ENCODE results near the gene PRG2. TPM values are rescaled to one million over a fixed set of nuclear protein-coding genes. Genes with fewer than 3 reads are reported as not detected.

Gene PRG2
- polyA plus RNA-seq, 2 donors, result 0.45 to 0.60 TPM

DNA sequence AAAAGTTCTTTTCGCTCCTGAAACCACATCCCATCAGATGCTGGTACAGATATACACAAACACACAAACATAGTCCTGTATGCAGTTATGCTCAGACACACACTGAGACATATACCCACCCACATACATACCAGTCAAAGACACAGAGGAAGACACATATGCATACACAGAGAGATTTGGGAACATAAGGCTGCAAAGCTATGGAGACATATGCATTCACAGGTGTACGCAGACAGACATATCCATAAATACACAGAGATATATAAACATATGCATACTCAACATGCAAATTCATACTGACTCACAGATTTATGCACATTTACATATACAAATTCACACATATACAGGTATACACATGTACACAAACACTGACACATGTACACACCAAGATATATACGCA is 15.5 kb downstream of the PRG2 start:
- H3K9me3 ChIP-seq (ENCODE audit: control insufficient read depth in 2 of 2, insufficient read depth in 1 of 2, low read depth in 1 of 2, low read length in 1 of 2), result no peaks in the 10 kb centered on the region
- 94 to 96% methylated on average over 3 of the region's 3 CpGs for WGBS, 2 donors
- H3K36me3 ChIP-seq (ENCODE audit: control insufficient read depth in 2 of 2, insufficient read depth in 2 of 2, low read length in 1 of 2), result no peaks in the 10 kb centered on the region
- H3K4me3 ChIP-seq (ENCODE audit: low read depth in 1 of 2, low read length in 2 of 2), result no peak overlapping the region
- H3K27ac ChIP-seq (ENCODE audit: low read depth in 2 of 2, low read length in 1 of 2), result no peak overlapping the region
- H3K27me3 ChIP-seq (ENCODE audit: control insufficient read depth in 1 of 2, insufficient read depth in 2 of 2, low read length in 2 of 2), result no peaks in the 10 kb centered on the region
- H3K4me1 ChIP-seq (ENCODE audit: control insufficient read depth in 2 of 2, insufficient read depth in 2 of 2, low read length in 1 of 2), result no peaks in the 10 kb centered on the region

DNA sequence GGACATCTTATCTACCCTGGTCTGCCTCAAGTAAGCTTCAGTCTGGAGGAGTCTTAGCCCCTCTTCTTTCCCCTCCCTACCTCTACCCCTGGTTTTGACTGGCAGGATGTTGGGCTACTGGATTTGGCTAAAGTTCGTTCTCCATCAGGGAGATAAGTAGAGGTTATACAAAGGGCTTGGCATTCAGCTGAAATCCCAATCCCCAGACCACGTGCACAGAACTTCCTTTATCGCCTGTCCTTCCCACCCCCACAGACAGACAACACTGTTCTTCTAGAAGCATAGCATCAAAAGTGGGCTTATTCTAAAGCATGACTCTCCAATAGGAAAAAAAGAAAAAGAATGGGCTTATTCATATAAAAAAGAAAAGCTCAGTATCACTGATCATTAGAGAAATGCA is 17.3 kb downstream of the PRG2 start:
- 58 to 59% methylated on average over 3 of the region's 3 CpGs for WGBS, 2 donors

DNA sequence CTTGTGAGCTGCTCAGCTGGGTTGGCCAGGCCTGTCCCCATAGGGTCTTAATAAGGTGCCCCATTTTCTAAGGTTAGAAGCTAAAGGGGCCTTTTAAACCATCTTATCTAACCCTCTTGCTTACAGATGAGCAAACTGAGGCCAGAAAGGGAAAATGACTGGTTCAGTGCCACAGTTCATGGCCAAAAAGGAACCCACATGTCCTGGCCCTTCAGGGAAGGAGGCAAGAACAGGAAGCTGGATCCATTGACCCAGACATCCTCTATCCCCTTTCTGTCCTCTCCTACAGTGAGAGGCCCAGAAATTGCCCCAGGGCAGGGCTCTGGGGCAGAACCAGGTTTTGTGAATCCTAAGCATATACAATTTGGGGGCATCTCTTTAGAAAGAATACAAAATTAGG is 19.5 kb downstream of the PRG2 start:
- Histone ChIP-seq H3K4me3 (ENCODE audit: low read depth in 1 of 2, low read length in 2 of 2) (no peak overlapping the region), H3K27ac (ENCODE audit: low read depth in 2 of 2, low read length in 1 of 2) (no peak overlapping the region), H3K9me3 (ENCODE audit: control insufficient read depth in 2 of 2, insufficient read depth in 1 of 2, low read depth in 1 of 2, low read length in 1 of 2) (peaks cover 0 to 2% of the 10 kb centered on the region in 2 donors), H3K27me3 (ENCODE audit: control insufficient read depth in 1 of 2, insufficient read depth in 2 of 2, low read length in 2 of 2) (no peaks in the 10 kb centered on the region), H3K4me1 (ENCODE audit: control insufficient read depth in 2 of 2, insufficient read depth in 2 of 2, low read length in 1 of 2) (no peaks in the 10 kb centered on the region), H3K36me3 (ENCODE audit: control insufficient read depth in 2 of 2, insufficient read depth in 2 of 2, low read length in 1 of 2) (no peaks in the 10 kb centered on the region)

More for the DNA sequence above, 17.3 kb downstream of the PRG2 start:
- Histone ChIP-seq H3K4me3 (ENCODE audit: low read depth in 1 of 2, low read length in 2 of 2) (no peak overlapping the region), H3K4me1 (ENCODE audit: control insufficient read depth in 2 of 2, insufficient read depth in 2 of 2, low read length in 1 of 2) (no peaks in the 10 kb centered on the region), H3K27ac (ENCODE audit: low read depth in 2 of 2, low read length in 1 of 2) (no peak overlapping the region), H3K27me3 (ENCODE audit: control insufficient read depth in 1 of 2, insufficient read depth in 2 of 2, low read length in 2 of 2) (no peaks in the 10 kb centered on the region), H3K36me3 (ENCODE audit: control insufficient read depth in 2 of 2, insufficient read depth in 2 of 2, low read length in 1 of 2) (no peaks in the 10 kb centered on the region), H3K9me3 (ENCODE audit: control insufficient read depth in 2 of 2, insufficient read depth in 1 of 2, low read depth in 1 of 2, low read length in 1 of 2) (peaks cover 0 to 2% of the 10 kb centered on the region in 2 donors)

DNA sequence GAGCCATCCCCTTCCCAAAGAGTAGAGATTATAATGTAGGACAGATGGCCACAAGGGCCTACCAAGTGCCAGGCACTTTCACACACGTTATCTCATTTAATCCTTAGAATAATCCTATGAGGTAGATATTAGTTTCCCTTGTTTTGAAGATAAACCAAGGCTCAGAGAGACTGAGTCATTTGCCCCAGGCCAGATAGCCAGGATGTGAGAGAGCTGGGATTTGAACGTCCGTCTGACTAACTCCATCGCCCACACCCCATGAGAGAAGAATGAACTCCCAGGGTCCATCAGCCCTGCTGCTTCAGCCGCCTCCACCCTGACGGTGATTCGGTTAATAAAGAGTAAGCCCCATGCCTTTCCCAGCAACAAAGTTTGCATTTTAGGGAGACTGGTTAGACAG is 20.2 kb downstream of the PRG2 start:
- Histone ChIP-seq H3K4me3 (ENCODE audit: low read depth in 1 of 2, low read length in 2 of 2) (no peak overlapping the region), H3K9me3 (ENCODE audit: control insufficient read depth in 2 of 2, insufficient read depth in 1 of 2, low read depth in 1 of 2, low read length in 1 of 2) (peaks cover 0 to 2% of the 10 kb centered on the region in 2 donors), H3K27ac (ENCODE audit: low read depth in 2 of 2, low read length in 1 of 2) (no peak overlapping the region), H3K36me3 (ENCODE audit: control insufficient read depth in 2 of 2, insufficient read depth in 2 of 2, low read length in 1 of 2) (no peaks in the 10 kb centered on the region), H3K4me1 (ENCODE audit: control insufficient read depth in 2 of 2, insufficient read depth in 2 of 2, low read length in 1 of 2) (no peaks in the 10 kb centered on the region), H3K27me3 (ENCODE audit: control insufficient read depth in 1 of 2, insufficient read depth in 2 of 2, low read length in 2 of 2) (no peaks in the 10 kb centered on the region)
- 75 to 90% methylated on average over 7 of the region's 7 CpGs for WGBS, 2 donors

DNA sequence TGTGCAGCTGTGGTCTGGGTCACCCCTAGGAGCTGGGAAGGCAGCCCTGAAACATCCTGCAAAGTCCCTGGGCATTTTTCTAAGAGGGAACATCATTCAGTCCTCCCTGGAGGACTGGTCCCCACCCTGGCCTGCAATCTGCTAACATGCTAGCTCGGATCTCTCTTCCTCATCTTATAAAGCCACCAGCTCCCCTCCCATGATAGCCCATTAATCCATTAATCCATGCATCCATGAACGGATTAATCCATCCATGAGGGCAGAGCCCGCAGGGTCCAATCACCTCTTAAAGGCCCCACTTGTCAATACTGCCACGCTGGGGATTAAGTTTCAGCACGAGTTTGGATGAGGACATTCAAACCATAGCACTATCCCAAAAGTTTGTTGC is 21.6 kb downstream of the PRG2 start:
- Histone ChIP-seq H3K27me3 (ENCODE audit: control insufficient read depth in 1 of 2, insufficient read depth in 2 of 2, low read length in 2 of 2) (no peaks in the 10 kb centered on the region), H3K36me3 (ENCODE audit: control insufficient read depth in 2 of 2, insufficient read depth in 2 of 2, low read length in 1 of 2) (no peaks in the 10 kb centered on the region), H3K4me1 (ENCODE audit: control insufficient read depth in 2 of 2, insufficient read depth in 2 of 2, low read length in 1 of 2) (no peaks in the 10 kb centered on the region), H3K9me3 (ENCODE audit: control insufficient read depth in 2 of 2, insufficient read depth in 1 of 2, low read depth in 1 of 2, low read length in 1 of 2) (peaks cover 0 to 2% of the 10 kb centered on the region in 2 donors), H3K27ac (ENCODE audit: low read depth in 2 of 2, low read length in 1 of 2) (no peak overlapping the region), H3K4me3 (ENCODE audit: low read depth in 1 of 2, low read length in 2 of 2) (no peak overlapping the region)
- 51 to 61% methylated on average over 5 of the region's 5 CpGs for WGBS, 2 donors

DNA sequence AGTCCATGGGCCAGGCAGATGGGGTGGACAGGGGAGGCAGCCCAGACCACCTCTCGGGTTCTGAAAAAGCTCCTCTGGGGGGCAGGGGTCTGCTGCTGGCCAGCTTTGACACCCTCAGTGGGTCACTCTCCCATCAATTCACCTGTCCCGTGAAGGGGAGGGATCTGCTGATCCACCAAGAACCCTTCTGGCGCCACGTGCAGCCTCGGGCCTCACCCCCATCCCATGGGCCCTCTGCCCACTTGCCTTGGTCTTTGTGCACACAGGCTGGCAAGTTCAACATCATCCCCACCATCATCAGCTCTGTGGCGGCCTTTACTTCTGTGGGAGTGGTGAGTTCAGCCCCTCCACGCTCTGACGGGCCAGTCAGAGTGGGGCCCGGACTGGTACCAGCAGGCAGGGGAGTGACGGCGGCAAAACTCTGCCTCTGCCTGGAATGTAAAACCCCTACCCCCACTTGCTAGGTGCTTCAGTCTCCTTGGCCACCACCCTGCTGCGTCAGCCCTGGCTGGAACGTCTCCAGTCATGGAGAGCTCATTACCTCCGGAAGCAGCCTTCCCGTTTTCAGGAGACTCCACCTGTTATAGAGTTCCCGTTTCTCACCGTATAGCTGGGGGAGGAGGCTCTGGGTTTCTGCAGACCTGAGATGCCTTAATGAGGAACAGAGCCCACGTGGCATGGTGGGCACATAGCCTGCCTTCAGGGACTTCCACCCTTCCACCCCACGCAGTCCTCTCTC is 22.2 kb downstream of the PRG2 start:
- 56 to 61% methylated on average over 19 of the region's 19 CpGs for WGBS, 2 donors

DNA sequence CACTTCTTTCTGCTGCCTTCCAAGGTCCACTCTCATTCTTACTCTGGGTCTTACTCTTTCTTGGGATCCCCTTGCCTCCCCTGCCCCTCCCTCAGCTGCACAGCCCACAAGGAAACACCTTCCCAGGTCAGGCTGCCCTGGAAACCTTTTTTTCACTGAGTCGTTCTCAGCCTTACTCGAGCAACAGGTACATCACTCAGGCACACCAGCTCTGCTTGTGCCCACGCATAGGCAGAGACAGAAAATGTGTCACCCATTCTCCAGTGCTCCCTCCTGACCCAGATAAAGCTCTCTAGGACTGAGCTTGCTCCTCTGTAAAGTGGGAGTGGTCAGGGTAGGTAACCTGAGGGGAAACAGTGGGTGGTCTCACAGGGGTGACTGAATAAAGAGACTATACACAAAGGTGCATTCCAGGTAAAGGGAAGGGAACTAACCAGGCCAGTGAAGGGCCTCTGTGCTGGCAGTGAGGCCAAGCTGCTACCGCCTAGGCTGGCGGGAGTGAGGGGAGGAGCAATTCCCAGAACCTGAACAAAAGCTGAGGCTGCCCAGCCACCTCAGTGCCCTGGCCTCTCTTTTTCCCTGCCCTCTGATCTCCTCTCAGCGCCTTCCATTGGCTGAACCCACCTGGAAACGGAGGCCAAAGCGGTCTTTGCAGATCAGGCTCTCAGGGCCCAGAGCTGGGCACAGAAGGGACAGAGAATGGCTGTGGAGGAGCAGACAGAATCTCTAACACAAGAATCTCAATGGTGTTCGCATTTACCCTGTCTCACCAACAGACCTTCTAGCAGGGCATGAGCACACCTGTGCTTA is 25.4 kb downstream of the PRG2 start:
- Histone ChIP-seq H3K4me3 (ENCODE audit: low read depth in 1 of 2, low read length in 2 of 2) (no peak overlapping the region), H3K4me1 (ENCODE audit: control insufficient read depth in 2 of 2, insufficient read depth in 2 of 2, low read length in 1 of 2) (no peaks in the 10 kb centered on the region), H3K27ac (ENCODE audit: low read depth in 2 of 2, low read length in 1 of 2) (no peak overlapping the region), H3K27me3 (ENCODE audit: control insufficient read depth in 1 of 2, insufficient read depth in 2 of 2, low read length in 2 of 2) (no peaks in the 10 kb centered on the region), H3K36me3 (ENCODE audit: control insufficient read depth in 2 of 2, insufficient read depth in 2 of 2, low read length in 1 of 2) (no peaks in the 10 kb centered on the region), H3K9me3 (ENCODE audit: control insufficient read depth in 2 of 2, insufficient read depth in 1 of 2, low read depth in 1 of 2, low read length in 1 of 2) (peaks cover 0 to 2% of the 10 kb centered on the region in 2 donors)
- 79 to 80% methylated on average over 9 of the region's 9 CpGs for WGBS, 2 donors

More for the DNA sequence above, 22.2 kb downstream of the PRG2 start:
- Histone ChIP-seq H3K27me3 (ENCODE audit: control insufficient read depth in 1 of 2, insufficient read depth in 2 of 2, low read length in 2 of 2) (no peaks in the 10 kb centered on the region), H3K27ac (ENCODE audit: low read depth in 2 of 2, low read length in 1 of 2) (no peak overlapping the region), H3K9me3 (ENCODE audit: control insufficient read depth in 2 of 2, insufficient read depth in 1 of 2, low read depth in 1 of 2, low read length in 1 of 2) (peaks cover 0 to 2% of the 10 kb centered on the region in 2 donors), H3K4me1 (ENCODE audit: control insufficient read depth in 2 of 2, insufficient read depth in 2 of 2, low read length in 1 of 2) (no peaks in the 10 kb centered on the region), H3K4me3 (ENCODE audit: low read depth in 1 of 2, low read length in 2 of 2) (no peak overlapping the region), H3K36me3 (ENCODE audit: control insufficient read depth in 2 of 2, insufficient read depth in 2 of 2, low read length in 1 of 2) (no peaks in the 10 kb centered on the region)

DNA sequence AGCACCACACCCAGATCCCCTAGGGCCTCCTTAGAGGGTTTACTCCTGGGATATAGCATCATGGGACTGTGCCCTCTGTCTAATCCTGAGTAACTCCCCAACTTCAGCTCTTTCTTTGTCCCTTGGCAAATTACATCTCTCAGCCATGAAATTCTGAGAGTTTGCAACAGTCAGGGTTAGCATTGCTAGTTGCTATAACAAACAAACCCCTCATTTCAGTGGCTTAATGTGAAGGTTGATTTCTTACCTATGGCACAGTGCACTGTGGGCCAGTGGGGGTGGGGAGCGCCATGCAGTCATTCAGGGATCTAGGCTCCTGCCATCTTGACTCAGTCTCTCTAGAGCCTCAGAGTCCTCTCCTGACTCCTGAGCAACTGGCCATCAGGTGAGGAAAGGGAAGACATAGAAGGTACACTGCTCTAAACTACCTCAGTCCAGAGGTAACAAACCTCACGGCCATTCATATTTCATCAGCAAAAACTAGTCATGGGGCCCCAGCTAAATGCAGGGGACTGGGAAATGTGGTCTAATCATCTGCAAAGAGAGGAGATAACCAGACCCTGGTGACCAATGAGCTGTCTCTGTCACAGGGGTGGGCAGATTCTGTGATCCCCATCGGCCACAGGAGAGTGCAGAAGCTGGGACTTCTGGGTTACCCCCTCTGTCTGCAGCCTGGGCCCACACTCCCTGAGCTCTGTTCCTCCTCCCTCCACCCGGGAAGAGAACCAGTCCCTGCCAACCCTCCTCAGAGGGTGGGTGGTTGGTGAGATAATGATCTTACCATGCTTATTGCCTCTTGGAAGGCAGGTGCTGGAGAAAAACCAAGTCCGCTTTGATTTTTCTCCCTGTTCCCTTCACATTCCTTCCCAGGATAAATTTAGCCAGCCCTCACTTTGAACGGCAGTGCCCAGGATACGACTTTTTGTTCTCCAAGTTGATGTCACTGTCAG is 27.0 kb downstream of the PRG2 start:
- H3K4me1 ChIP-seq (ENCODE audit: control insufficient read depth in 2 of 2, insufficient read depth in 2 of 2, low read length in 1 of 2), result peaks cover 0 to 2% of the 10 kb centered on the region in 2 donors
- WGBS, 2 donors, result 61 to 62% methylated on average over 7 of the region's 7 CpGs
- no peaks in the 10 kb centered on the region for H3K36me3 ChIP-seq (ENCODE audit: control insufficient read depth in 2 of 2, insufficient read depth in 2 of 2, low read length in 1 of 2)
- H3K27ac ChIP-seq (ENCODE audit: low read depth in 2 of 2, low read length in 1 of 2), result no peak overlapping the region
- no peak overlapping the region for H3K4me3 ChIP-seq (ENCODE audit: low read depth in 1 of 2, low read length in 2 of 2)
- no peaks in the 10 kb centered on the region for H3K9me3 ChIP-seq (ENCODE audit: control insufficient read depth in 2 of 2, insufficient read depth in 1 of 2, low read depth in 1 of 2, low read length in 1 of 2)
- no peaks in the 10 kb centered on the region for H3K27me3 ChIP-seq (ENCODE audit: control insufficient read depth in 1 of 2, insufficient read depth in 2 of 2, low read length in 2 of 2)

DNA sequence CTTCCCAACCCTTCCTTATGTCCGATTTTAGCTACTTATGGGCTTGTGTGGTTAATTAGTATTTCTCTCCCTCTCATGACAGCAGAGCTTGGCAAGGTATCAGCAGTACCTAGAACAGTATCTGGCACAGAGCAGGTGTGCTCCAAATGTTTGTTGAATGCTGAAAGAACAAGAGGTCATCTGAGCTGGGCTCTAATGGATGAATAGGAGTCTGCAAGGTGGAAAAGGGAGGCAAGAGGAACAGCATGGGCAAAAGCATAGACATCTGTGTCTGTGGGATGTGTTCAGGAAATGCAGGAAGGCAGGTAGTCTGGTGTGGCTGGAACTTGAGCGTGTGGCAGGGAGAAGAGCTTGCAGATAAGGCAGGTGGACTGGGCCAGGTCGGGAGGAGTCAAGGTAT is 28.5 kb downstream of the PRG2 start:
- H3K4me3 ChIP-seq (ENCODE audit: low read depth in 1 of 2, low read length in 2 of 2), result no peak overlapping the region
- H3K27ac ChIP-seq (ENCODE audit: low read depth in 2 of 2, low read length in 1 of 2), result no peak overlapping the region
- no peaks in the 10 kb centered on the region for H3K9me3 ChIP-seq (ENCODE audit: control insufficient read depth in 2 of 2, insufficient read depth in 1 of 2, low read depth in 1 of 2, low read length in 1 of 2)
- H3K36me3 ChIP-seq (ENCODE audit: control insufficient read depth in 2 of 2, insufficient read depth in 2 of 2, low read length in 1 of 2), result no peaks in the 10 kb centered on the region
- no peaks in the 10 kb centered on the region for H3K27me3 ChIP-seq (ENCODE audit: control insufficient read depth in 1 of 2, insufficient read depth in 2 of 2, low read length in 2 of 2)
- H3K4me1 ChIP-seq (ENCODE audit: control insufficient read depth in 2 of 2, insufficient read depth in 2 of 2, low read length in 1 of 2), result peaks cover 0 to 2% of the 10 kb centered on the region in 2 donors
- 80 to 86% methylated on average over 3 of the region's 3 CpGs for whole genome bisulfite sequencing, 2 donors
